Fibroblast of mammary gland (primary cell): ENCODE results near the gene HRH2.
"Not testable (repeated sequence)": the region's sequence is repeated elsewhere in the genome, so short reads cannot be mapped to it uniquely, and the experiment has no call there.

Experiments
- DNase-seq: peaks from one replicate; pipeline ENCODE4 v3.0.0-alpha.2; 2010; ENCODE audit warnings: low read depth
- H3K4me3 ChIP-seq: 2 replicates; pipeline ENCODE4 v1.5.1; 2011; ENCODE audit warnings: low read depth, mild to moderate bottlenecking, low read length, moderate library complexity; ENCODE audit not compliant: control insufficient read depth
- TF ChIP-seq, protein P1 (sequence below): conservative IDR thresholded peaks from 2 replicates; pipeline ENCODE4 v1.5.1; 2011; ENCODE audit warnings: low read depth, low read length, inconsistent platforms; ENCODE audit not compliant: control insufficient read depth, insufficient read depth

The HRH2 gene

DNA sequence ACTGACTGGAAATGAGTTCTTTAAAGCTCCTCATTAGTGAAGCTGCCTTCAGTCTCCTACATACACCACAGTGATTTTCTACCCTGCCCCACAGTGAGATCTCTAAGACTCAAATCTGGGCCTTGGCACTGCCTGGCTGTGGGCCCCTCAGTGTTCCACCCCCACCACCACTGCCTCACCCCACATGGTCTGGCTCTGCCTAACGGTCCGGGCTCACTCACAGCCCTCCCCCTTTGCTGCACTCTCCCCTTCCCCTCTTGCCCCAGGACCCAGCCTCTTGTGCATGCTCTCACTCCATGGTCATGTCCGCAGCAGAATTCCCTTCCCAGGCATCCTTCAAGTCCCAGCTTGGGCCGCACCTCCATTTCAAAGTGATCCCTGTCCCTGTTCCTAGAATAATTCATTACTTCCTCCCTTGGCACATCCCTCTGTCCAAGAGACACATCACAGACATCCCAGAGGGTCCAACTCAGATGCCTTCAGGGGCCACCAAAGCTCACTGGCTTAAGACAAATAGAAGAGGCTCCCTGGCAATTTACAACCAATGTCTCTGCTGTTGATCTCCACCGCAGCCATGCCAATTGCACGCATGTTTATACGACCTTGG, 56.7 kb downstream of the HRH2 start:
- DNase-seq: no peak
- TF ChIP-seq, protein P1, sequence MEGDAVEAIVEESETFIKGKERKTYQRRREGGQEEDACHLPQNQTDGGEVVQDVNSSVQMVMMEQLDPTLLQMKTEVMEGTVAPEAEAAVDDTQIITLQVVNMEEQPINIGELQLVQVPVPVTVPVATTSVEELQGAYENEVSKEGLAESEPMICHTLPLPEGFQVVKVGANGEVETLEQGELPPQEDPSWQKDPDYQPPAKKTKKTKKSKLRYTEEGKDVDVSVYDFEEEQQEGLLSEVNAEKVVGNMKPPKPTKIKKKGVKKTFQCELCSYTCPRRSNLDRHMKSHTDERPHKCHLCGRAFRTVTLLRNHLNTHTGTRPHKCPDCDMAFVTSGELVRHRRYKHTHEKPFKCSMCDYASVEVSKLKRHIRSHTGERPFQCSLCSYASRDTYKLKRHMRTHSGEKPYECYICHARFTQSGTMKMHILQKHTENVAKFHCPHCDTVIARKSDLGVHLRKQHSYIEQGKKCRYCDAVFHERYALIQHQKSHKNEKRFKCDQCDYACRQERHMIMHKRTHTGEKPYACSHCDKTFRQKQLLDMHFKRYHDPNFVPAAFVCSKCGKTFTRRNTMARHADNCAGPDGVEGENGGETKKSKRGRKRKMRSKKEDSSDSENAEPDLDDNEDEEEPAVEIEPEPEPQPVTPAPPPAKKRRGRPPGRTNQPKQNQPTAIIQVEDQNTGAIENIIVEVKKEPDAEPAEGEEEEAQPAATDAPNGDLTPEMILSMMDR: no peak
- H3K4me3 ChIP-seq: no peak overlapping the region

DNA sequence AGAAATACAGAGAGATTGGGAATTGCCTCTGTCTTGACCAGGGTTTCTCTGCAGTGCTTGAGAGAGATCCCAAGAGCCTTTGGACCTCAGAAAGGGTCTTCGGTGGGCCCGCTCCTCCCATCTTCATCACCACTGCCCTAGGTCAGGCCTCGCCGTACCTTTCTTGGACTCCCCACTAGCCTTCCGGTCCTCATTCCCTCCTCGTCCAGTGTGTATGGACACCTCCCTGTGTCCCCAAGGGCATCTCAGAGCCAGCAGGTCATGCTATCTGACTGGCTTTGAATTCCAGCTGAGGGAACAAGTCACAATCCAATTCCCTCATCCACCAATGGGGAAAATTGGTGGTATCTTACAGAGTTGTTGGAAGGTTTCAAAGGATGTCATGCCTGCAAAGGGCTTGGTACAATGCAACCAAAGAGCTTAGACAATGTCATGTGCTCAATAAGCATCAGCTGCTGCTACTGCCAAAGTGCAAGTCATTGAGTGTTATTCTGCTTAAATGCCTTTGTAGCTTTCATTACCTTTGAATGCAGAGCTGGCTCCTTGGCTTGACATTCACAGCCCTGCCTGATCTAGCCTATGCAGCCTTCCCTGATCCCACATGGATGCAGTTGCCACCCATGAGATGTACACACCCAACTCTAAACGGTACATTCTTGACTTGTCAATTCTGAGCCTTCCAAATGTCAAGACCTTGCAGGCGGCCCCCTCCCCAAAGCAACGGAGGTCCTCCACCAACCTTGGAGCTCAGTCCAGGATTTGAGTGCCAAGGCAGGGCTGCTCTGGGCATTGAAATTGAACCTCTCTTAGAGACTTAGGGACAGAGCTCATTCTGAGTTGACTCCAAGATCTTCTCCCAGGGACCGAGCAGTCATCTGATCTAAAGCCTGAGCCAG, 58.0 kb downstream of the HRH2 start:
- TF ChIP-seq, protein P1: no peak
- H3K4me3 ChIP-seq: no peak overlapping the region
- DNase-seq: no peak

DNA sequence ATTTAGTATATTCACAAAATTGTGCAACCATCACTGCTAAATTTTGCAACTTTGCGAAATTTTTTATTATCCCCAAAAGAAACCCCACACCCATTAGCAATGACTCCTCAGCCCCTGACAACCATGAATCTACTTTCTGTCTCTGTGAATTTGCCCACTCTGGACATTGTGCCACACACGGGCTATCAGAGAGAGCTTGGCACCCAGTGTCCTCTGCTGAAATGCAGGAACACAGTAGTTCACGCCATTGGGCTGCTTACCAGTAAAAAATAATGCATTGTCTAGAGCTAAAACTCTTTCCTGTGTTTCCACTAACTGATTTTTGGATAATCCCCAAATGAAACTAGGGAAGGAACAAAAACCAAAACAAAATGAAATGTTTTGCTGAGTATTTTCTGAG, 60.0 kb downstream of the HRH2 start:
- DNase-seq: no peak
- TF ChIP-seq, protein P1: no peak

DNA sequence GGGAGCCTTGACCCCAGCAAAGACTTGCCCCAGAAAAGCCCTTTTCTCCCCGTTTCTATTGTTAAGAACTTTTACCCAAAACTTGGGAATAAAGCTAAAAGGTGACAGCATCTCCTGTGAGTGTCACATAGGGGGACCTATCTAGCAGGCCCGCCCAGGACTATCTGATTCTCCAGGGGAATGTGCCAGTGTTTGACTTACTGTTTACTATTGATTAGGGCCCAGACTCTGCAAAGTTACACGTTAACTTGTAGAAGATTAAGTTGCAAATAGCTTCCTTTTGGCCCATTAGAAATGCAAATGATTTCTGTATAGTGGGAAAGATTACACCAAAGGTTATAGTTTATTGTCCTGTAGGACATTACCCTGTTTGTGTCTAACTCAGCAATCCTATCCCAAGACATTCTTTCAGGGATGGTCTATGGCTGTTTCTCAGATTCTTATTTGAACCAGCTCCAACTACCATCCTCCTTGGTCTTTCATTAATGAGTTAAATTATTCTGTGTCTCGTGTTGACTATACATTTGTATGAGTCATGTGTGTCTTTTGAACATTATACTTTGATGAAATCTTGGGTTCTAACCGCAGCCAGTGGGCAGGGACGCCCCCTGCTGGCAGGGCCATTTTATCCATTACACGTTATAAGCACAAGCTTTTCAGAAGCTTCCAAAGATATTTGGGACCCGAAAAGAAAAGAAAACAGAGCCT, 60.7 kb downstream of the HRH2 start:
- no peak overlapping the region for H3K4me3 ChIP-seq
- TF ChIP-seq, protein P1: peak; percentile 19
- DNase-seq: no peak

More for the DNA sequence above, 60.0 kb downstream of the HRH2 start:
- H3K4me3 ChIP-seq: no peak overlapping the region

DNA sequence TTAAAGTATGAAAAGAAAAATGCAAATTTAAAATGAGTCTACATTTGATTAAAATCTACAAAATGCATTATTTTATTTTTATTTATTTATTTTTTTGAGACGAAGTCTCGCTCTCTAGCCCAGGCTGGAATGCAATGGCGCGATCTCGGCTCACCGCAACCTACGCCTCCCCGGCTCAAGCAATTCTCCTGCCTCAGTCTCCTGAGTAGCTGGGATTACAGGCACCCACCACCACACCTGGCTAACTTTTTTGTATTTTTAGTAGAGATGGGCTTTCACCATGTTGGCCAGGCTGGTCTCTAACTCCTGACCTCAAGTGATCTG, 61.2 kb downstream of the HRH2 start:
- H3K4me3 ChIP-seq, DNase-seq: not testable (repeated sequence)

DNA sequence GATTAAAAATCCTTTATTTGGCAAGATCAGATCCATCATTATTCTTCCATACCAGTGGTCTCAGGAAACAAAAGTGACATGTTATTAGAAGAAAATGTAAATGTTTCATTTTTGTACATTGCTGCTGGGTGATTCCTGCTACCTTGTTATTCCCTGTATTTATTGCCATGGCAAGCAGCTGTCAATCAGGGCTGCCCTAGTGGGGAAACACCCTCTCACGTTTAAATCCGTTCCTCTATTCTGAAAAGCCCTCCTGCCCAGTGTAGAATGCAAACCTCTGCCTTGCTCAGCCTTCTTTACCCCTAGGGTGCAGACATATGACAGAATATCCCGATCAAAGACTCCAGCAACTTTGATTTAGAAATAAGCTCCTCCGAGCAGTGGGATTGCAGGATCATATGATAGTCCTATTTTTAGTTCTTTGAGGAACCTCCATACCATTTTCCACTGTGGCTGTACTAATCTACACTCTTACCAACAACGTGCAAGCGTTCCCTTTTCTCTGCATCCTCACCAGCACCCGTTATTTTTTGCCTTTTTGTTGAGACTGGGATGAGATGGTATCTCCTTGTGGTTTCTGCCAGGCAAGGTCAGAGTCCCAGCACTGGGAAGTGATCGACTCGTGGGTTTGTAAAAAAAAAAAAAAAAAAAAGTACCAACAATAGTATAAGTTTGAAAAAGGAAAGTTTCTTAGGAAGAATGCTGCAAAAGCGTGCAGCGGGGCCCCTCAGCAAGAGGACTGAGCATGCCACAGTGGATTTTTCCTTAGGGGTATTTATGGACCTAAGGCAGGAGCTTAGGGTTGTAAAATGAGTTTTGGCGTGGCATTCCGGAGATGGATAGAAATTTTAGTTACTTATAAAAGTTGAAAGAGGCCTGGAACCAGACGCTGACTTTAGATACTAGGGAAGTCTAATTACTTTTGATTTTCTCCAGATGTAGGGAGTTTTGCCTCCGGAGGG, 66.7 kb downstream of the HRH2 start:
- no peak overlapping the region for H3K4me3 ChIP-seq
- DNase-seq: no peak
- TF ChIP-seq, protein P1: no peak
